Vagina (tissue), 2 donors: ENCODE data around the gene PTPRM.

Experiments
- POLR2A ChIP-seq, 2 donors: fragments of 450-650 bp; IDR thresholded peaks; one replicate each; pipeline ENCODE4 v1.6.1; 2017; ENCODE audit warnings: antibody characterized with exemption in 2 of 2, mild to moderate bottlenecking in 2 of 2, moderate library complexity in 2 of 2
- POLR2AphosphoS5 ChIP-seq, 2 donors: sonication (generic); formaldehyde crosslinking; IDR thresholded peaks; one replicate each; pipeline ENCODE4 v1.9.0; 2017; ENCODE audit warnings: antibody characterized with exemption in 2 of 2, mild to moderate bottlenecking in 2 of 2, low read depth in 1 of 2; ENCODE audit not compliant: insufficient read depth in 1 of 2
- TF ChIP-seq, protein P1 (sequence below), 3 experiments: fragments of 450-650 bp in 2 of 3; fragments of 200-600 bp in 1 of 3; sonication (generic) in 1 of 3; IDR thresholded peaks; one replicate each; pipeline ENCODE4 v1.5.1; 2017 to 2019; ENCODE audit warnings: antibody characterized with exemption in 3 of 3, mild to moderate bottlenecking in 2 of 3, moderate library complexity in 2 of 3

DNA sequence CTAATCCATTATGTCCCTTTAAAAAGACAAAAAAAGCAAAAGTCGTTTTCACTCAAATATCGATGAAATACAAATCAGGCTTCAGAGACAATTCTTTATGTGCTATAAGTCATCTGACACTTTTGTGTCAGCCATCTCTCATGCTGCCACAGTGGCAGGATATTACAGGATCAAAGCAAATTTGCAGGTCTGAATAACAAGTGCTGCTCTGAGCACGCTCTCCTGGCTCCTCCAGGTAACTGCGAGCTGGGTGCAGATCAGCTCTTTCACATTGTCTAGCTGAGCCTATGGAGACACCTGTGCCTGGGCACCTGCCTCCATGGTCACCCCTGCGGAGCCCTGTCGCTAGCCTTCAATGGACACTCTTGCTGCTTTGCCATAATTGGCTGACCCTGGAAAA, 792.0 kb downstream of the PTPRM start:
- TF ChIP-seq, protein P1, sequence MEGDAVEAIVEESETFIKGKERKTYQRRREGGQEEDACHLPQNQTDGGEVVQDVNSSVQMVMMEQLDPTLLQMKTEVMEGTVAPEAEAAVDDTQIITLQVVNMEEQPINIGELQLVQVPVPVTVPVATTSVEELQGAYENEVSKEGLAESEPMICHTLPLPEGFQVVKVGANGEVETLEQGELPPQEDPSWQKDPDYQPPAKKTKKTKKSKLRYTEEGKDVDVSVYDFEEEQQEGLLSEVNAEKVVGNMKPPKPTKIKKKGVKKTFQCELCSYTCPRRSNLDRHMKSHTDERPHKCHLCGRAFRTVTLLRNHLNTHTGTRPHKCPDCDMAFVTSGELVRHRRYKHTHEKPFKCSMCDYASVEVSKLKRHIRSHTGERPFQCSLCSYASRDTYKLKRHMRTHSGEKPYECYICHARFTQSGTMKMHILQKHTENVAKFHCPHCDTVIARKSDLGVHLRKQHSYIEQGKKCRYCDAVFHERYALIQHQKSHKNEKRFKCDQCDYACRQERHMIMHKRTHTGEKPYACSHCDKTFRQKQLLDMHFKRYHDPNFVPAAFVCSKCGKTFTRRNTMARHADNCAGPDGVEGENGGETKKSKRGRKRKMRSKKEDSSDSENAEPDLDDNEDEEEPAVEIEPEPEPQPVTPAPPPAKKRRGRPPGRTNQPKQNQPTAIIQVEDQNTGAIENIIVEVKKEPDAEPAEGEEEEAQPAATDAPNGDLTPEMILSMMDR (IDR thresholded peaks at IDR 0.05): no peak
- TF ChIP-seq POLR2A (IDR thresholded peaks at IDR 0.05) (no peak), POLR2AphosphoS5 (IDR thresholded peaks at IDR 0.05; ENCODE audit: insufficient read depth in 1 of 2, low read depth in 1 of 2) (no peak)
